Large intestine (tissue), 3 donors: ENCODE data around the gene NOP9. TPM values are rescaled to one million over a fixed set of nuclear protein-coding genes. Genes with fewer than 3 reads are reported as not detected.

Source experiments
- DNase-seq, 2 donors: peaks; one replicate each; pipeline versions ENCODE4 v3.0.0 to v3.0.0-alpha.2; 2013
- H3K27ac ChIP-seq: one replicate; pipeline ENCODE4 v1.5.1; 2013; ENCODE audit warnings: low read length
- H3K27me3 ChIP-seq: 2 replicates; pipeline ENCODE4 v1.6.1; 2013; ENCODE audit warnings: low read length; ENCODE audit not compliant: control insufficient read depth, insufficient read depth
- H3K36me3 ChIP-seq: 2 replicates; pipeline ENCODE4 v1.6.1; 2013; ENCODE audit warnings: low read length; ENCODE audit not compliant: control insufficient read depth, insufficient read depth
- H3K4me1 ChIP-seq: one replicate; pipeline ENCODE4 v1.6.1; 2013; ENCODE audit warnings: low read length; ENCODE audit not compliant: control insufficient read depth, insufficient read depth
- H3K4me3 ChIP-seq: one replicate; pipeline ENCODE4 v1.5.1; 2013; ENCODE audit warnings: low read length
- H3K9me3 ChIP-seq: one replicate; pipeline ENCODE4 v1.6.1; 2013; ENCODE audit warnings: mild to moderate bottlenecking, low read depth, low read length, moderate library complexity; ENCODE audit not compliant: control insufficient read depth
- WGBS: methylation state at CpG from one replicate; pipeline ENCODE4 v1.1.5; 2013; ENCODE audit warnings: low lambda C conversion rate; ENCODE audit not compliant: insufficient coverage; 5-methylcytosine and 5-hydroxymethylcytosine counted together
- polyA plus RNA-seq: library from polyadenylated mRNA; unstranded; fragments of 120-200 nt; gene quantifications from one replicate; pipeline ENCODE4 v1.2.1, GENCODE V29; 2013

The NOP9 gene
- polyA plus RNA-seq, 1 donor, result 20.9 TPM

GRCh38 chr14:24272467-24272866 lies 27.2 kb upstream of the NOP9 start:
- DNase-seq, result no peak
- Histone ChIP-seq H3K4me3 (no peak overlapping the region), H3K36me3 (peaks cover 22% of the 10 kb centered on the region), H3K27me3 (no peaks in the 10 kb centered on the region), H3K9me3 (no peaks in the 10 kb centered on the region), H3K27ac (no peak overlapping the region), H3K4me1 (peaks cover 9% of the 10 kb centered on the region)
- no CpG with 5 or more reads among the region's 2 CpGs for WGBS

DNA sequence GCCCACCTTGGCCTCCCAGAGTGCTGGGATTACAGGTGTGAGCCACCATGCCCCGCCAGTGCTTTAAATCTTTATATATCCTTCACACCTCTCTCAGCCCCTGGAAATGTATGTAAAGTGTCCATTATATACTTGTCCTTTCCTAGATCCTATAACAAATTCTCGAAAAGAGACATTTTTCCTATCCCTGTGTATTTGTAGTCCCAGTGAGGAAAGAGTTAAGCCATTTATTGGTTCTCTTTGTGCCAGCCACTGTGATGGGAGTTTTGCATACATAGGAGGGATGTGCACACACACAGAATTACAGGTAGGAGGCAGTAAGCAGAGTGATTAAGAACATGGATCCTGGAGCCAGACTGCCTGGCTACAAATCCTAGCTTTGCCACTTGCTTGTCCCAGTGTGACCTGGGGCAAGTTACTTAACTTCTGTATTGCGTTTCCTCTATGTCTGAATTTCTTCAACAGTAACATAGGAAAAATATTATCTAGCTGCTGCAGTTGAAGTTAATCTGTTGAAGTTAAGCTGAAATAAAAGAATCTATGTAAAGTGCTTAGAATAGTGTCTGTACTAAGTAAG lies 26.1 kb upstream of the NOP9 start:
- H3K27ac ChIP-seq, result no peak overlapping the region
- no peaks in the 10 kb centered on the region for H3K9me3 ChIP-seq
- H3K4me3 ChIP-seq, result no peak overlapping the region
- H3K36me3 ChIP-seq, result peaks cover 13% of the 10 kb centered on the region
- WGBS, result no CpG with 5 or more reads among the region's 3 CpGs
- peaks cover 9% of the 10 kb centered on the region for H3K4me1 ChIP-seq
- no peak for DNase-seq
- no peaks in the 10 kb centered on the region for H3K27me3 ChIP-seq

DNA sequence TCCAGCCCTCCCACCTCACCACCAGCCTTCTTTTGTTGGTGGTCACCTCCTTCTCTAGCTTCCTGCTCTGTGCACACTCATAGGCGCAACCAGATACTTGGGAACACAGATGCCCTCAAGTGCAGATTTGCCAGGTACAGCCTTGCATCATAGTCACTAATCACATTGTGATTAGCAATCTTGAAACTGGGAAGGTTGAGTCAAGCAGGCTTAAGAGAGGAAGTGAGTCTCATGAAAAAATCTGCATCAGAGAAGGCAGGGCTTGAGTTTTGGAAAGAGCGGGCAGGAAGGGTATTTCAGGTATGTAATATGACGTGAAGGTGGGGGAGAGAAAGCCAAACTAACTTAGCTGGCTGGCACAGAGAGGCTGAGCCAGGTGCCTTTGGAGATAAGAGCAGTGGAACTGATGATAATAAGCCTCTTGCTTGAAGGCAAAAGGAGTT lies 25.5 kb upstream of the NOP9 start:
- WGBS, result 76% methylated on average over 2 of the region's 3 CpGs
- no peaks in the 10 kb centered on the region for H3K9me3 ChIP-seq
- H3K4me1 ChIP-seq, result peaks cover 9% of the 10 kb centered on the region
- H3K27ac ChIP-seq, result no peak overlapping the region
- H3K4me3 ChIP-seq, result no peak overlapping the region
- DNase-seq, result no peak
- H3K27me3 ChIP-seq, result no peaks in the 10 kb centered on the region
- H3K36me3 ChIP-seq, result peaks cover 7% of the 10 kb centered on the region

DNA sequence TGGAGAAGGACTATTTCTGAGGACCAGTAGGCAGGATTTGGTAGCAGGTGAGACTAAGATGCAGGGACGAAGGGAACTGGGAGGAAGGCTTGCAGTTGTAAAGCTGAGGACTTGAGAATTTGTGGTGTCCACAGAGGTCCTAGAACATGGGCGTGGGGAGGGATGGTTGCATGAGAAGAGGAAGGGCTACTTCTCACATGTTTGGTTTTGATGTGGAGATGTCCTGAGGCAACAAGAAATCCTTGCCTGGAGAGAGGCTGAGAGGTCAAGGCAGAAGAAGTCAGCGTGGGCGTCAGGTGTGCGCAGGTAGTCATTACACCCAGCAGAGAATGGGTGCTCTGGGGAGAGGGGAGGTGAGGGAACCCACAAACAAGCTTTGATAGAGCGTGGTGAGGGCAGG lies 22.6 kb upstream of the NOP9 start:
- no CpG with 5 or more reads among the region's 6 CpGs for WGBS
- H3K36me3 ChIP-seq, result no peaks in the 10 kb centered on the region
- H3K9me3 ChIP-seq, result no peaks in the 10 kb centered on the region
- peaks cover under 1% of the 10 kb centered on the region for H3K4me1 ChIP-seq
- H3K4me3 ChIP-seq, result no peak overlapping the region
- no peak overlapping the region for H3K27ac ChIP-seq
- DNase-seq, result no peak
- H3K27me3 ChIP-seq, result no peaks in the 10 kb centered on the region

- Histone ChIP-seq H3K4me3 (no peak overlapping the region), H3K9me3 (no peaks in the 10 kb centered on the region), H3K27me3 (no peaks in the 10 kb centered on the region), H3K27ac (no peak overlapping the region), H3K36me3 (no peaks in the 10 kb centered on the region), H3K4me1 (no peaks in the 10 kb centered on the region)
- WGBS, result no CpG with 5 or more reads among the region's 11 CpGs
- DNase-seq, result no peak
These were observed 21.9 kb upstream of the NOP9 start for GRCh38 chr14:24277606-24278321.

DNA sequence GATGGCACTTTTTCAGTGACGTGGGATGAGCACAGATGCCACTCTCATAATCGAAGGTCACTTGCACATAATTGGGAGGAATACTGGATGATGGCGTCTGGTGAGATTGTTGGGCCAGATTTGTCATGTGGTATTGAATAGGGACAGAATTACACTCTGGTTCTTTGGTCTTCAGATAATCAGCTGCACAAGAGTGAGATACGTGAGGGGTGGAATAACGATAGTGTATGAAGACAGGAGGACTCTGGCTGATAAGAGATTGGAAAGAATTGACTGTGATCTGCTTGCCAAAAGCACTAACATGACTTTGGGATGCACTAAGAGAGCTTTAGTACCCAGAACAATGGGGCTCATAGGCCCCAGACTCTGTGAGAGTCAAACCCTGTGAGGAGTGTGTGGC lies 21.2 kb upstream of the NOP9 start:
- H3K27ac ChIP-seq, result no peak overlapping the region
- no peak for DNase-seq
- H3K4me1 ChIP-seq, result no peaks in the 10 kb centered on the region
- H3K27me3 ChIP-seq, result no peaks in the 10 kb centered on the region
- no peaks in the 10 kb centered on the region for H3K9me3 ChIP-seq
- H3K4me3 ChIP-seq, result no peak overlapping the region
- no peaks in the 10 kb centered on the region for H3K36me3 ChIP-seq
- WGBS, result 94% methylated on average over 2 of the region's 5 CpGs

- no peak for DNase-seq
- Histone ChIP-seq H3K4me3 (no peak overlapping the region), H3K4me1 (no peaks in the 10 kb centered on the region), H3K27ac (no peak overlapping the region), H3K9me3 (no peaks in the 10 kb centered on the region), H3K27me3 (no peaks in the 10 kb centered on the region), H3K36me3 (no peaks in the 10 kb centered on the region)
- WGBS, result no CpG with 5 or more reads among the region's 11 CpGs
These were observed 20.1 kb upstream of the NOP9 start for GRCh38 chr14:24279301-24280186.

- WGBS, result no CpG with 5 or more reads among the region's 6 CpGs
- no peak for DNase-seq
- Histone ChIP-seq H3K4me1 (no peaks in the 10 kb centered on the region), H3K36me3 (no peaks in the 10 kb centered on the region), H3K4me3 (no peak overlapping the region), H3K27me3 (no peaks in the 10 kb centered on the region), H3K27ac (no peak overlapping the region), H3K9me3 (no peaks in the 10 kb centered on the region)
These were observed 18.7 kb upstream of the NOP9 start for GRCh38 chr14:24280797-24281460.

- Histone ChIP-seq H3K27ac (no peak overlapping the region), H3K9me3 (no peaks in the 10 kb centered on the region), H3K4me1 (no peaks in the 10 kb centered on the region), H3K4me3 (no peak overlapping the region), H3K36me3 (no peaks in the 10 kb centered on the region), H3K27me3 (no peaks in the 10 kb centered on the region)
- 100% methylated on average over 1 of the region's 7 CpGs for WGBS
- DNase-seq, result no peak
These were observed 18.0 kb upstream of the NOP9 start for GRCh38 chr14:24281636-24282035.

DNA sequence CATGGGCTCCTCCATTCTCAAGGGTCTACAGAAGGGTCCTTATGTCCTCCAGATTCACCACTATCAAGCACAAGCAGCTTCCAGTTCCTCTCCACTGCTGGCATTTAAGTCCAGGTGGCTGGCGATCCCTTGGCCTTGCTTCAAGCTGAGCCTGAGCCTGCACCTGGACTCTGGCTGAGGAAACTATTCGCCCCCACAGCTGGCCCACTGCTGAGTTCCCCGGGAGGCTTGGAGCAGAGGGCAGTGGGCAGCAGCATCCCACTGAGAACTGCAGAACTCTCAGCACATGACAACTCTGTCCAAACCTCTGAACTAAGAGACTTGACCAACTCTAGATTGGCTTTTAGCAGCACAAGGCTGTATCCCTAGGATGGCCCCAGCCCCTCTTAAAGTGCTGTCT lies 16.9 kb upstream of the NOP9 start:
- Histone ChIP-seq H3K4me1 (no peaks in the 10 kb centered on the region), H3K36me3 (no peaks in the 10 kb centered on the region), H3K9me3 (no peaks in the 10 kb centered on the region), H3K27ac (no peak overlapping the region), H3K4me3 (no peak overlapping the region), H3K27me3 (no peaks in the 10 kb centered on the region)
- no CpG with 5 or more reads among the region's 3 CpGs for WGBS
- no peak for DNase-seq
